Esophagus squamous epithelium (tissue), 5 donors: ENCODE measurements around the gene IDH3B. TPM values are rescaled to one million over a fixed set of nuclear protein-coding genes. Genes with fewer than 3 reads are reported as not detected.

Source experiments
- DNase-seq: peaks from one replicate; lab custom pipeline; 2025; lab: John Stamatoyannopoulos, UW
- H3K27ac ChIP-seq, 4 donors: fragments of 200-600 bp; sonication (generic); one replicate each; pipeline ENCODE4 v1.5.1; 2016 to 2019; ENCODE audit warnings: mild to moderate bottlenecking in 1 of 4
- H3K27me3 ChIP-seq, 4 donors: fragments of 200-600 bp; sonication (generic); 1 replicate in 3 of 4; 2 replicates in 1 of 4; pipeline versions ENCODE4 v1.5.1 to v1.6.0; 2017 to 2021; ENCODE audit warnings: antibody characterized with exemption in 1 of 4
- H3K36me3 ChIP-seq, 3 donors: fragments of 200-600 bp; sonication (generic); one replicate each; pipeline ENCODE4 v1.5.1; 2016 to 2019
- H3K4me1 ChIP-seq, 3 donors: fragments of 200-600 bp; sonication (generic); one replicate each; pipeline ENCODE4 v1.5.1; 2017 to 2019
- H3K4me3 ChIP-seq, 4 donors: fragments of 200-600 bp; sonication (generic); 1 replicate in 3 of 4; 2 replicates in 1 of 4; pipeline ENCODE4 v1.5.1; 2016 to 2019; ENCODE audit warnings: mild to moderate bottlenecking in 2 of 4, moderate library complexity in 1 of 4
- H3K9me3 ChIP-seq, 3 donors: fragments of 200-600 bp; sonication (generic); one replicate each; pipeline ENCODE4 v1.5.1; 2016 to 2019
- POLR2A ChIP-seq, 4 donors: fragments of 450-650 bp; IDR thresholded peaks; one replicate each; pipeline ENCODE4 v1.6.1; 2017; ENCODE audit warnings: antibody characterized with exemption in 4 of 4, mild to moderate bottlenecking in 4 of 4, moderate library complexity in 3 of 4
- WGBS, 2 donors: methylation state at CpG; one replicate each; pipeline ENCODE4 v1.1.5; 2018; 5-methylcytosine and 5-hydroxymethylcytosine counted together
- intact Hi-C: fragments of 100-400 bp; cut with DNase I; formaldehyde crosslinking; loops from one replicate; pipeline ENCODE4 v1.15.0; 2022
- total RNA-seq, 4 donors: library from RNA; depleted of rRNA; stranded (reverse); fragments of >200 nt; gene quantifications; one replicate each; pipeline ENCODE4 v1.1.0, GENCODE V29; 2016
- TF ChIP-seq, protein P1 (sequence below), 6 experiments: fragments of 450-650 bp in 4 of 6; fragments of 200-600 bp in 2 of 6; sonication (generic) in 2 of 6; IDR thresholded peaks; one replicate each; pipeline ENCODE4 v1.5.1; 2016 to 2019; ENCODE audit warnings: antibody characterized with exemption in 6 of 6, mild to moderate bottlenecking in 4 of 6, moderate library complexity in 4 of 6
- donor health status: DM: yes; HTN: yes; CAD: no.

IDH3B gene
- 100 to 1,000 TPM in 3 of 4 donors, 10 to 100 TPM in 1; 77.4 to 136 (median 123) TPM for total RNA-seq

DNA sequence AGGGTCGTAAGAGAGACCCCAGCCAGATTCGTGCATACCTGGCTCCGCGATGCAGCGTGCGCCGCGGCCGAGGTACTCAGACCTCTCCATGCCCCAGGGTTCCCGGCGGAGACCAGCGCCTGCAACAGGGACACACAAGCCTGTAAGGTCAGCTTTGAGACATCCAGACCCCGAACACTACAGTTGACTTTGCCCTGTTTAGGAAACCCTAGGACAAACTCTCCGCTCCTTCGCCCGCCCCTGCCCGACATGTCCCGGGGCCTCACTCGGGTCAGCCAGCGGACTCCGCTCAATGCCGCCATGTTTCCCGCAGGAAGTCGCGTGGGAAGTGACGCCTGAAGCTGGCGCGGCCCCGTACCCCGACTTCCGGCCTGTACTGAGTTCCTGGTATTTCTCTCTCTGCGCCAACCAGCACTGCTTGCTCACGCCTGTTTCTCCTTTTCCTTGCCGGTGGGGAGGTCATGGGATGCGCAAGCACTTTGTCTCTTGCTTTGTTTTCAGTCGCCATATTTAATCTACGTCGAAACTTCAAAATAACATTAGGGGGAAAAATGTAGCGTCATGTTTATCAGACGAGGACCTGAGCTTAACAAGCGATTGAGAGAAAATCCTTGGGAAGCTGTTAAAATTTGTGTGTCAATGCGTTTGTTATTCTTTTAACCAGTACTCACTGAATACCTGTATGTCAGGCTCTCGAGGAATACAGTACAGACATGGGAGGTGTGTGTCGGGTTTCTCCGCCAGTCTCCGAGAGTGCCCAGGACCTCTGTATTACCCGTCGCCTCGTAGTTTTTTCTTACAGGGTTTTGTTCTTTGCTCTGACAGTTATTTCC is at the start of gene IDH3B:
TSS of gene IDH3B (minus strand) at position 330 of the 833 bp plus-strand sequence. CDS start at position 302, 28 bp downstream.
- H3K4me1 ChIP-seq: peaks cover 10 to 20% (median 13%) of the 10 kb centered on the region in 3 donors
- H3K4me3 ChIP-seq: peak within 1 kb of the TSS; percentile 60 to 99 (median 88)
- intact Hi-C loops: no loop called here
- TF ChIP-seq POLR2A (IDR thresholded peaks at IDR 0.05): peak in 2 of 4 donors; percentile 71 to 83
- TF ChIP-seq, protein P1, sequence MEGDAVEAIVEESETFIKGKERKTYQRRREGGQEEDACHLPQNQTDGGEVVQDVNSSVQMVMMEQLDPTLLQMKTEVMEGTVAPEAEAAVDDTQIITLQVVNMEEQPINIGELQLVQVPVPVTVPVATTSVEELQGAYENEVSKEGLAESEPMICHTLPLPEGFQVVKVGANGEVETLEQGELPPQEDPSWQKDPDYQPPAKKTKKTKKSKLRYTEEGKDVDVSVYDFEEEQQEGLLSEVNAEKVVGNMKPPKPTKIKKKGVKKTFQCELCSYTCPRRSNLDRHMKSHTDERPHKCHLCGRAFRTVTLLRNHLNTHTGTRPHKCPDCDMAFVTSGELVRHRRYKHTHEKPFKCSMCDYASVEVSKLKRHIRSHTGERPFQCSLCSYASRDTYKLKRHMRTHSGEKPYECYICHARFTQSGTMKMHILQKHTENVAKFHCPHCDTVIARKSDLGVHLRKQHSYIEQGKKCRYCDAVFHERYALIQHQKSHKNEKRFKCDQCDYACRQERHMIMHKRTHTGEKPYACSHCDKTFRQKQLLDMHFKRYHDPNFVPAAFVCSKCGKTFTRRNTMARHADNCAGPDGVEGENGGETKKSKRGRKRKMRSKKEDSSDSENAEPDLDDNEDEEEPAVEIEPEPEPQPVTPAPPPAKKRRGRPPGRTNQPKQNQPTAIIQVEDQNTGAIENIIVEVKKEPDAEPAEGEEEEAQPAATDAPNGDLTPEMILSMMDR (IDR thresholded peaks at IDR 0.05): peak in 1 of 6 experiments; percentile 17
- H3K27ac ChIP-seq: peak within 1 kb of the TSS; percentile 77 to 93 (median 90)
- H3K36me3 ChIP-seq: peaks cover 0 to 42% (median 14%) of the 10 kb centered on the region in 3 donors
- peak; percentile 52 for DNase-seq
- 7 to 9% methylated on average over 39 to 45 of the region's 49 CpGs for WGBS, 2 donors
- no peaks in the 10 kb centered on the region for H3K27me3 ChIP-seq
- H3K9me3 ChIP-seq: no peaks in the 10 kb centered on the region

DNA sequence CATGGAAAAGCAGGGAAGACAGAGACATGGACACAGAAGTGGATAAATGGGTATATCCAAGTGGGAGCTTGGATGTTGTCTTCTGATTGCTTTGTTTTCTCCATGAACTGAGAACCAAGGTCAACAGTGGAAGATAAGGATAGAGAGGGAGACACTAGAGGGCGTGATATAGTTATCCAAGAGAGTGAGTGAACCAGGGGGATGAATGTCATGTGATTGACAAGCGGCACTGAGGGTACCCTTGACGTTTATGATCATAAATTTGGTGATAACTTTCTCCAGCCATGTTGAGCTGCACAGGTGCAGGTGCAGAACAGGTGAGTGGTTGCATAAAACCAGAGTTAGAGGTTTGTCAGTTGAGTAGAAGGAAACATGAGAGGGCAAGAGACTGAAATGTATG is 49.3 kb upstream of the IDH3B start:
- Histone ChIP-seq H3K4me1 (no peaks in the 10 kb centered on the region), H3K27ac (no peak overlapping the region), H3K4me3 (no peak overlapping the region), H3K36me3 (no peaks in the 10 kb centered on the region), H3K9me3 (no peaks in the 10 kb centered on the region), H3K27me3 (peaks cover 0 to 10% (median 0%) of the 10 kb centered on the region in 4 donors)
- intact Hi-C loops: no loop called here
- WGBS, 2 donors: 13 to 26% methylated on average over 3 of the region's 3 CpGs
- no peak for DNase-seq
- no peak for TF ChIP-seq POLR2A (IDR thresholded peaks at IDR 0.05)
- TF ChIP-seq, protein P1 (IDR thresholded peaks at IDR 0.05): peak in 3 of 6 experiments; percentile 10 to 40 (median 12)

DNA sequence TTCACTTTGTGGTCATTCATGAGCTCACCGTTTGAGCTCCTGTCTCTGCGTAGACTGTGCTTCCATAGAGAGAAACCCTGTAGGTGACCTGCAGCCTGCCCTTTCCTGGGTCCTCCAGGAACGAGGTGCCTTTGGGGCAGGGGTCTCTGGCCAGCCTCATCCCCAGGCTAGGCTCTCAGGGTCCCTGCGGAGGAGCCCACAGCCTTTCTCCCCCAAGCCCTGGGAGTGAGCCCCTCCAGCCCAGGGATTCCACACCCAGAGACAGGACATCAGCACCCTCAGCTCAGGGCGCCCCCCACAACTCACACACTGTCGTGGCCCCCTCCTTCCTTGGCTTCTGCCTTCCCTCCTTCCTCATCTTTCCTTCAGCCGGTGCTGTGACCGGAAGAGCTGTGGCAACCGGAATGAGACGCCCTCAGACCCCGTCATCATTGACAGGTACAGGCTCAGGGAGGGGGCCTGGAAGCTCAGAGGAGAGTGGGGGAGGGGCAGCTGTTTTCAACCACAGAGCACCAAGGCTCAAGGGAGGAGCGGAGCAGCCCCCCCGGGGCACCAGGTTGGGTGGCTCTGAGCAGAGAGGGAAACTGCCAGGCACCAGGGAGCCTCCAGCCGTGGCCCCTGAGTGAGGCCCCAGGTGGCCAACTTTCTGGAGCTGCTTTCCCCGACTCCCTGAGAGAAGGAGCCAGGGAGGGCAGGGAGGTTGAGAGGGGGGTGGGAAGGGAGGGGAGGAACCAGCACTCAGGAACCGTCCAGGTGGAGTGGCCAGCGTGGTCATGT is 45.4 kb upstream of the IDH3B start:
- Histone ChIP-seq H3K27ac (no peak overlapping the region), H3K4me3 (no peak overlapping the region), H3K4me1 (no peaks in the 10 kb centered on the region), H3K9me3 (no peaks in the 10 kb centered on the region), H3K36me3 (no peaks in the 10 kb centered on the region), H3K27me3 (peaks cover 0 to 10% (median 0%) of the 10 kb centered on the region in 4 donors)
- DNase-seq: no peak
- 48 to 76% methylated on average over 3 to 5 of the region's 17 CpGs for WGBS, 2 donors
- intact Hi-C loops: no loop called here
- TF ChIP-seq, protein P1 (IDR thresholded peaks at IDR 0.05): no peak
- no peak for TF ChIP-seq POLR2A (IDR thresholded peaks at IDR 0.05)

DNA sequence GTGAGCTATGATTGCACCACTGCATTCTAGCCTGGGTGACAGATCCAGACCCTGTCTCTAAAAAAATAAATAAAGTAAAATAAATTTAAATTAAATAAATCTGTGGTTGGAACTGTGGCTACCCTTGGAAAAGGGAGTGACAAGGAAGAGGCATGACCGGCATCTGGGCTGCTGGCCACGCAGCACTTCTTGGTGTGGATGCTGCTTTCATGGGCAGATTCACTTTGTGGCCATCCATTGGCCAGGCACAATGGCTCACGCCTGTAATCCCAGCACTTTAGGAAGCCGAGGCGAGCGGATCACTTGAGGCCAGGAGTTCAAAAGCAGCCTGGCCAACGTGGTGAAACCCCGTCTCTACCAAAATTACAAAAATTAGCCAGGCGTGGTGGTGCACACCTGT is 44.6 kb upstream of the IDH3B start:
- no peaks in the 10 kb centered on the region for H3K36me3 ChIP-seq
- no peaks in the 10 kb centered on the region for H3K9me3 ChIP-seq
- H3K4me3 ChIP-seq: no peak overlapping the region
- H3K27me3 ChIP-seq: peaks cover 0 to 10% (median 0%) of the 10 kb centered on the region in 4 donors
- no peak overlapping the region for H3K27ac ChIP-seq
- WGBS, 2 donors: 89 to 91% methylated on average over 5 to 9 of the region's 9 CpGs
- TF ChIP-seq, protein P1 (IDR thresholded peaks at IDR 0.05): no peak
- TF ChIP-seq POLR2A (IDR thresholded peaks at IDR 0.05): no peak
- DNase-seq: no peak
- no peaks in the 10 kb centered on the region for H3K4me1 ChIP-seq
- intact Hi-C loops: no loop called here
